HEK293T (cell line): ENCODE data around the gene CAMSAP2.

Experiments
- BHLHE40 ChIP-seq: fragments of 450-650 bp; IDR thresholded peaks from 2 replicates; pipeline ENCODE4 v1.6.1; 2016; ENCODE audit warnings: mild to moderate bottlenecking, moderate library complexity, borderline replicate concordance
- ELF4 ChIP-seq: fragments of 450-650 bp; IDR thresholded peaks from 2 replicates; pipeline ENCODE4 v1.6.1; 2017; ENCODE audit warnings: antibody characterized with exemption
- HDGF ChIP-seq: fragments of 450-650 bp; IDR thresholded peaks from 2 replicates; pipeline ENCODE4 v1.6.1; 2017; ENCODE audit warnings: antibody characterized with exemption, borderline replicate concordance
- LEF1 ChIP-seq: fragments of 450-650 bp; IDR thresholded peaks from 2 replicates; pipeline ENCODE4 v1.6.1; 2017; ENCODE audit warnings: mild to moderate bottlenecking, borderline replicate concordance
- NFRKB ChIP-seq: fragments of 450-650 bp; IDR thresholded peaks from 2 replicates; pipeline ENCODE4 v1.6.1; 2016; ENCODE audit warnings: mild to moderate bottlenecking, moderate library complexity
- SP1 ChIP-seq: fragments of 450-650 bp; IDR thresholded peaks from 2 replicates; pipeline ENCODE4 v1.6.1; 2017
- SUZ12 ChIP-seq: fragments of 450-650 bp; IDR thresholded peaks from 2 replicates; pipeline ENCODE4 v1.6.1; 2016; ENCODE audit warnings: mild to moderate bottlenecking
- TF ChIP-seq, protein P1 (sequence below): fragments of 450-650 bp; IDR thresholded peaks from 2 replicates; pipeline ENCODE4 v1.6.1; 2016

GRCh38 chr1:200802865-200803512 lies 64.3 kb downstream of the CAMSAP2 start:
- TF ChIP-seq, protein P1, sequence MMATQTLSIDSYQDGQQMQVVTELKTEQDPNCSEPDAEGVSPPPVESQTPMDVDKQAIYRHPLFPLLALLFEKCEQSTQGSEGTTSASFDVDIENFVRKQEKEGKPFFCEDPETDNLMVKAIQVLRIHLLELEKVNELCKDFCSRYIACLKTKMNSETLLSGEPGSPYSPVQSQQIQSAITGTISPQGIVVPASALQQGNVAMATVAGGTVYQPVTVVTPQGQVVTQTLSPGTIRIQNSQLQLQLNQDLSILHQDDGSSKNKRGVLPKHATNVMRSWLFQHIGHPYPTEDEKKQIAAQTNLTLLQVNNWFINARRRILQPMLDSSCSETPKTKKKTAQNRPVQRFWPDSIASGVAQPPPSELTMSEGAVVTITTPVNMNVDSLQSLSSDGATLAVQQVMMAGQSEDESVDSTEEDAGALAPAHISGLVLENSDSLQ: no peak
- no peak for TF ChIP-seq BHLHE40
- no peak for TF ChIP-seq ELF4
- TF ChIP-seq SUZ12: no peak
- no peak for TF ChIP-seq HDGF
- no peak for TF ChIP-seq LEF1
- TF ChIP-seq SP1: no peak
- no peak for TF ChIP-seq NFRKB
